Prostate gland (tissue), 2 donors: ENCODE measurements around the gene C10orf90.

Source experiments
- POLR2A ChIP-seq: fragments of 450-650 bp; IDR thresholded peaks from one replicate; pipeline ENCODE4 v1.6.1; 2016; ENCODE audit warnings: antibody characterized with exemption, mild to moderate bottlenecking
- POLR2AphosphoS5 ChIP-seq: sonication (generic); formaldehyde crosslinking; IDR thresholded peaks from one replicate; pipeline ENCODE4 v1.6.1; 2017; ENCODE audit warnings: antibody characterized with exemption
- TF ChIP-seq, protein P1 (sequence below), 4 experiments: fragments of 200-600 bp in 2 of 4; fragments of 450-650 bp in 2 of 4; sonication (generic) in 2 of 4; IDR thresholded peaks; 1 replicate in 3 of 4; 2 replicates in 1 of 4; pipeline ENCODE4 v1.5.1; 2016 to 2019; ENCODE audit warnings: antibody characterized with exemption in 4 of 4, mild to moderate bottlenecking in 2 of 4, moderate library complexity in 2 of 4

DNA sequence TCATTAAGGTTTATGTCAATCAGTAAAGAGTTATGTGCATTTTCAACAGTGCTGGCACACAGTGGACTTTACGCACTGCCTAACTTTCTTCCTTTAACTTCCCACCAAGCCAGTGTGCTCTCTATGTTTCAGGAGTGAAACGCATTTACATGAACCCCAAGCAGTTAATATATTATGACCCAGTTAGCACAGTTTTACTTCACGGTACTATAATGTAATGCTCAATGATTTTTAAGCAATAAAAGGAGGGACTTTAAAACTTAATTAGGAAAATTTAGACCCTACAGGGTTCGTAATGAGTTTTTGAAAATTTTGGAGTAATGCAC, 100.3 kb downstream of the C10orf90 start:
- TF ChIP-seq, protein P1, sequence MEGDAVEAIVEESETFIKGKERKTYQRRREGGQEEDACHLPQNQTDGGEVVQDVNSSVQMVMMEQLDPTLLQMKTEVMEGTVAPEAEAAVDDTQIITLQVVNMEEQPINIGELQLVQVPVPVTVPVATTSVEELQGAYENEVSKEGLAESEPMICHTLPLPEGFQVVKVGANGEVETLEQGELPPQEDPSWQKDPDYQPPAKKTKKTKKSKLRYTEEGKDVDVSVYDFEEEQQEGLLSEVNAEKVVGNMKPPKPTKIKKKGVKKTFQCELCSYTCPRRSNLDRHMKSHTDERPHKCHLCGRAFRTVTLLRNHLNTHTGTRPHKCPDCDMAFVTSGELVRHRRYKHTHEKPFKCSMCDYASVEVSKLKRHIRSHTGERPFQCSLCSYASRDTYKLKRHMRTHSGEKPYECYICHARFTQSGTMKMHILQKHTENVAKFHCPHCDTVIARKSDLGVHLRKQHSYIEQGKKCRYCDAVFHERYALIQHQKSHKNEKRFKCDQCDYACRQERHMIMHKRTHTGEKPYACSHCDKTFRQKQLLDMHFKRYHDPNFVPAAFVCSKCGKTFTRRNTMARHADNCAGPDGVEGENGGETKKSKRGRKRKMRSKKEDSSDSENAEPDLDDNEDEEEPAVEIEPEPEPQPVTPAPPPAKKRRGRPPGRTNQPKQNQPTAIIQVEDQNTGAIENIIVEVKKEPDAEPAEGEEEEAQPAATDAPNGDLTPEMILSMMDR (IDR thresholded peaks at IDR 0.05) = no peak
- TF ChIP-seq POLR2AphosphoS5 (no peak), POLR2A (no peak)
